Measurements from ENCODE around the gene SPAG7.

The SPAG7 gene

GRCh38 chr17:4947411-4948165, 20.0 kb downstream of the SPAG7 start:
- no peak for TF ChIP-seq CTCF (IDR thresholded peaks at IDR 0.05)

GRCh38 chr17:4947010-4947410, 20.6 kb downstream of the SPAG7 start:
- no peak for TF ChIP-seq CTCF (IDR thresholded peaks at IDR 0.05)

- TF ChIP-seq CTCF (IDR thresholded peaks at IDR 0.05) = no peak
Observed at GRCh38 chr17:4946312-4946976, 21.2 kb downstream of the SPAG7 start.

GRCh38 chr17:4945944-4946280, 21.7 kb downstream of the SPAG7 start:
- TF ChIP-seq CTCF (IDR thresholded peaks at IDR 0.05) = no peak

- no peak for TF ChIP-seq CTCF (IDR thresholded peaks at IDR 0.05)
Observed at GRCh38 chr17:4945176-4945943, 22.3 kb downstream of the SPAG7 start.

- TF ChIP-seq CTCF (IDR thresholded peaks at IDR 0.05) = no peak
Observed at GRCh38 chr17:4944554-4945175, 23.0 kb downstream of the SPAG7 start.

- no peak for TF ChIP-seq CTCF (IDR thresholded peaks at IDR 0.05)
Observed at GRCh38 chr17:4944163-4944553, 23.5 kb downstream of the SPAG7 start.

Data from LNCAP (cell line).